Endothelial cell of umbilical vein (primary cell): ENCODE measurements around the gene ABR. TPM values are rescaled to one million over a fixed set of nuclear protein-coding genes. Genes with fewer than 3 reads are reported as not detected.

Experiments
- BruUV-seq: library from RNA; stranded (reverse); fragments of 400-500 nt; replicated peaks from 2 replicates; lab custom pipeline; 2021; lab: Mats Ljungman, UMichigan
- CTCF ChIA-PET: fragments of 300-600, 350-600 bp; sonication (Branson Sonifier 250); formaldehyde crosslinking; loops from one replicate; lab custom pipeline; 2021; ENCODE audit warnings: antibody characterized with exemption, inconsistent platforms; lab: Charles Lee
- POLR2A ChIA-PET: fragments of 300-600, 350-600 bp; sonication (Branson Sonifier 250); formaldehyde crosslinking; loops from one replicate; lab custom pipeline; 2021; ENCODE audit warnings: antibody characterized with exemption, inconsistent platforms; lab: Charles Lee
- DNase-seq: peaks from one replicate; pipeline ENCODE4 v3.0.0-alpha.2; 2011; ENCODE audit warnings: low read depth, low spot score
- FAIRE-seq: peaks from 2 replicates; lab custom pipeline; 2011; peaks lifted over from hg19 to GRCh38; lab: Jason Lieb, UNC
- H2AFZ ChIP-seq: 2 replicates; pipeline ENCODE4 v1.6.0; 2012; ENCODE audit warnings: low read depth, low read length, control low read depth, inconsistent platforms
- H3K27ac ChIP-seq: 2 replicates; pipeline ENCODE4 v1.5.1; 2011; ENCODE audit warnings: low read depth, mild to moderate bottlenecking, control low read depth, low read length, moderate library complexity; ENCODE audit not compliant: insufficient read depth
- H3K27me3 ChIP-seq, 2 experiments: 2 replicates each; pipeline versions ENCODE4 v1.6.0 to v1.6.1; 2011; ENCODE audit warnings: low read length in 2 of 2, mixed read lengths in 1 of 2; ENCODE audit not compliant: control insufficient read depth in 2 of 2, insufficient read depth in 2 of 2
- H3K36me3 ChIP-seq, 2 experiments: 2 replicates in 1 of 2; 3 replicates in 1 of 2; pipeline ENCODE4 v1.5.1; 2011; ENCODE audit warnings: low read length in 2 of 2, mild to moderate bottlenecking in 1 of 2, moderate library complexity in 1 of 2; ENCODE audit not compliant: control insufficient read depth in 2 of 2, insufficient read depth in 2 of 2; ENCODE audit errors: extremely low read depth in 1 of 2
- H3K4me1 ChIP-seq: 3 replicates; pipeline ENCODE4 v1.5.1; 2011; ENCODE audit warnings: mild to moderate bottlenecking, low read length; ENCODE audit not compliant: control insufficient read depth, insufficient read depth; ENCODE audit errors: extremely low read depth
- H3K4me2 ChIP-seq: 2 replicates; pipeline ENCODE4 v1.6.1; 2011; ENCODE audit warnings: low read length, control low read depth, mixed read lengths; ENCODE audit not compliant: insufficient read depth
- H3K4me3 ChIP-seq, 3 experiments: fragments of 200-600 bp in 1 of 3; sonication (generic), shearing (Covaris generic) in 1 of 3; replicated peaks in 1 of 3; 2 replicates each; pipeline ENCODE4 v1.5.1; 2011 to 2016; ENCODE audit warnings: control low read depth in 3 of 3, low read length in 3 of 3, mild to moderate bottlenecking in 2 of 3, inconsistent platforms in 1 of 3, low read depth in 1 of 3, moderate library complexity in 1 of 3; ENCODE audit not compliant: insufficient read depth in 1 of 3
- H3K79me2 ChIP-seq: 2 replicates; pipeline ENCODE4 v1.6.0; 2012; ENCODE audit warnings: low read length, inconsistent platforms; ENCODE audit not compliant: control insufficient read depth, insufficient read depth
- H3K9ac ChIP-seq: replicated peaks from 2 replicates; pipeline ENCODE3; 2011; ENCODE audit warnings: low read length, control low read depth; ENCODE audit not compliant: insufficient read depth; ENCODE audit errors: extremely low read depth
- H3K9me1 ChIP-seq: replicated peaks from 3 replicates; pipeline ENCODE4 v1.6.0; 2011; ENCODE audit warnings: mild to moderate bottlenecking, low read length; ENCODE audit not compliant: control insufficient read depth, insufficient read depth; ENCODE audit errors: extremely low read depth
- H3K9me3 ChIP-seq: replicated peaks from 2 replicates; pipeline ENCODE4 v1.5.1; 2012; ENCODE audit warnings: low read length, inconsistent platforms; ENCODE audit not compliant: control insufficient read depth, insufficient read depth
- H4K20me1 ChIP-seq: replicated peaks from 2 replicates; pipeline ENCODE3; 2011; ENCODE audit warnings: mild to moderate bottlenecking, low read length; ENCODE audit not compliant: control insufficient read depth, insufficient read depth; ENCODE audit errors: extremely low read depth
- CTCF ChIP-seq, 2 donors: IDR thresholded peaks; 1 replicate in 1 of 2; 2 replicates in 1 of 2; pipeline ENCODE4 v1.5.1; 2011; ENCODE audit warnings: low read length in 2 of 2, mild to moderate bottlenecking in 2 of 2, moderate library complexity in 2 of 2, control low read depth in 1 of 2, inconsistent platforms in 1 of 2, low read depth in 1 of 2; ENCODE audit not compliant: insufficient read depth in 1 of 2; ENCODE audit errors: extremely low read depth in 1 of 2
- POLR2AphosphoS5 ChIP-seq: IDR thresholded peaks from 2 replicates; pipeline ENCODE4 v1.6.1; 2012; ENCODE audit warnings: low read depth, mild to moderate bottlenecking, control low read depth, low read length, moderate library complexity; ENCODE audit not compliant: insufficient read depth
- dilution Hi-C: fragments of 300-500 bp; cut with MboI; formaldehyde crosslinking; loops from one replicate; pipeline ENCODE4 v1.15.0; 2019; ENCODE audit warnings: low sequenced_read_pairs; ENCODE audit not compliant: extremely low pct_ligation_motif_present
- intact Hi-C: fragments of 100-400 bp; cut with micrococcal nuclease; formaldehyde crosslinking; loops from one replicate; pipeline ENCODE4 v1.10.0; 2022
- polyA plus RNA-seq, 4 experiments: library from polyadenylated mRNA; depleted of rRNA in 3 of 4; stranded (reverse) in 3 of 4; unstranded in 1 of 4; fragments of >200 nt; gene quantifications; 2 replicates each; pipeline versions ENCODE4 v1.2.1 to v1.2.3, GENCODE V29; 2011 to 2012; ENCODE audit warnings: missing spikeins in 1 of 4
- total RNA-seq: library from RNA; stranded (reverse); gene quantifications from 2 replicates; pipeline ENCODE4 v1.2.3, GENCODE V29; 2021

ABR gene
- total and polyA plus RNA-seq, 2 donors (not counting 3 experiments of a cell fraction or from before 2014, with no cell fraction given): 83.5 to 96.8 TPM

- intact Hi-C loops: no loop called here
- FAIRE-seq: no peak
- no TSS peak for BruUV-seq
- no peaks in the 10 kb centered on the region for H3K9me1 ChIP-seq
- POLR2A ChIA-PET: no interaction called here
- H3K9ac ChIP-seq: no peak overlapping the region
- H3K27ac ChIP-seq: no peak overlapping the region
- H3K79me2 ChIP-seq: no peaks in the 10 kb centered on the region
- no peak overlapping the region for H3K4me3 ChIP-seq
- no peaks in the 10 kb centered on the region for H3K36me3 ChIP-seq
- dilution Hi-C loops: no loop called here
- TF ChIP-seq POLR2AphosphoS5: no peak
- no peak overlapping the region for H3K4me2 ChIP-seq
- H4K20me1 ChIP-seq: no peaks in the 10 kb centered on the region
- H3K9me3 ChIP-seq: no peaks in the 10 kb centered on the region
- no peaks in the 10 kb centered on the region for H3K27me3 ChIP-seq
- peaks cover 6% of the 10 kb centered on the region for H3K4me1 ChIP-seq
- DNase-seq: no peak
- H2AFZ ChIP-seq: no peak overlapping the region
- CTCF ChIA-PET: interaction anchor here (1.0 to 12.9 kb wide), 4 partner anchors 15 to 125 kb away, joined by 3 to 260 read pairs (median 90); no protein-coding TSS in a partner anchor
Measured at GRCh38 chr17:1183171-1183873, 3.5 kb upstream of the ABR start.

GRCh38 chr17:1182811-1183170, 3.0 kb upstream of the ABR start:
- no peak for TF ChIP-seq CTCF (IDR thresholded peaks at IDR 0.05; ENCODE audit: extremely low read depth in 1 of 2, insufficient read depth in 1 of 2, low read depth in 1 of 2, low read length in 2 of 2)
- BruUV-seq: no TSS peak
- Histone ChIP-seq H3K79me2 (no peaks in the 10 kb centered on the region), H3K27me3 (no peaks in the 10 kb centered on the region), H3K4me3 (no peak overlapping the region), H4K20me1 (no peaks in the 10 kb centered on the region), H3K9me3 (no peaks in the 10 kb centered on the region), H3K36me3 (no peaks in the 10 kb centered on the region), H2AFZ (no peak overlapping the region), H3K27ac (no peak overlapping the region), H3K9ac (no peak overlapping the region), H3K4me1 (peaks cover 6% of the 10 kb centered on the region), H3K4me2 (no peak overlapping the region), H3K9me1 (no peaks in the 10 kb centered on the region)
- FAIRE-seq (no peak), DNase-seq (no peak)
- intact Hi-C loops (no loop called here), dilution Hi-C loops (no loop called here)
- POLR2A ChIA-PET: no interaction called here
- CTCF ChIA-PET: interaction anchor here (1.0 to 12.9 kb wide), 3 partner anchors 15 to 125 kb away, joined by 3 to 260 read pairs (median 175); no protein-coding TSS in a partner anchor
